Endometrium (tissue), 2 donors: Measurements from ENCODE around the gene M1AP.

Source experiments
- FAIRE-seq: peaks from 2 replicates; lab custom pipeline; 2012; peaks lifted over from hg19 to GRCh38; lab: Jason Lieb, UNC
- donor health status: control.
- donor health status: control.

Gene M1AP

GRCh38 chr2:74524005-74524404 lies 124.1 kb downstream of the M1AP start:
- no peak for FAIRE-seq

- FAIRE-seq = no peak
These were observed 125.6 kb downstream of the M1AP start for GRCh38 chr2:74522516-74522915.

- no peak for FAIRE-seq
These were observed 131.5 kb downstream of the M1AP start for GRCh38 chr2:74516650-74517049.

GRCh38 chr2:74515981-74516633 lies 132.0 kb downstream of the M1AP start:
- FAIRE-seq = no peak

GRCh38 chr2:74515271-74515980 lies 132.7 kb downstream of the M1AP start:
- no peak for FAIRE-seq

GRCh38 chr2:74514368-74515270 lies 133.5 kb downstream of the M1AP start, which contains the start of gene TLX2:
Gene TLX2, plus strand, starts transcription at chr2:74514450. Its CDS starts 357 bp downstream, at chr2:74514807.
- no peak for FAIRE-seq

GRCh38 chr2:74513605-74514367 lies 134.3 kb downstream of the M1AP start:
- no peak for FAIRE-seq

GRCh38 chr2:74512744-74513604 lies 135.2 kb downstream of the M1AP start:
- no peak for FAIRE-seq

GRCh38 chr2:74511104-74511989 lies 136.8 kb downstream of the M1AP start:
- no peak for FAIRE-seq

GRCh38 chr2:74510272-74510671 lies 137.9 kb downstream of the M1AP start:
- FAIRE-seq = no peak

GRCh38 chr2:74507926-74508520 lies 140.1 kb downstream of the M1AP start:
- FAIRE-seq = no peak
